HG02588 (cell line): ENCODE results near the gene MUC5AC.

Experiments used
- ATAC-seq: cut with Tn5 transposase; IDR thresholded peaks from one replicate; pipeline ENCODE4 v1.9.1; 2021; ENCODE audit warnings: mild to moderate bottlenecking, moderate library complexity; ENCODE audit not compliant: unreplicated experiment

MUC5AC gene

DNA sequence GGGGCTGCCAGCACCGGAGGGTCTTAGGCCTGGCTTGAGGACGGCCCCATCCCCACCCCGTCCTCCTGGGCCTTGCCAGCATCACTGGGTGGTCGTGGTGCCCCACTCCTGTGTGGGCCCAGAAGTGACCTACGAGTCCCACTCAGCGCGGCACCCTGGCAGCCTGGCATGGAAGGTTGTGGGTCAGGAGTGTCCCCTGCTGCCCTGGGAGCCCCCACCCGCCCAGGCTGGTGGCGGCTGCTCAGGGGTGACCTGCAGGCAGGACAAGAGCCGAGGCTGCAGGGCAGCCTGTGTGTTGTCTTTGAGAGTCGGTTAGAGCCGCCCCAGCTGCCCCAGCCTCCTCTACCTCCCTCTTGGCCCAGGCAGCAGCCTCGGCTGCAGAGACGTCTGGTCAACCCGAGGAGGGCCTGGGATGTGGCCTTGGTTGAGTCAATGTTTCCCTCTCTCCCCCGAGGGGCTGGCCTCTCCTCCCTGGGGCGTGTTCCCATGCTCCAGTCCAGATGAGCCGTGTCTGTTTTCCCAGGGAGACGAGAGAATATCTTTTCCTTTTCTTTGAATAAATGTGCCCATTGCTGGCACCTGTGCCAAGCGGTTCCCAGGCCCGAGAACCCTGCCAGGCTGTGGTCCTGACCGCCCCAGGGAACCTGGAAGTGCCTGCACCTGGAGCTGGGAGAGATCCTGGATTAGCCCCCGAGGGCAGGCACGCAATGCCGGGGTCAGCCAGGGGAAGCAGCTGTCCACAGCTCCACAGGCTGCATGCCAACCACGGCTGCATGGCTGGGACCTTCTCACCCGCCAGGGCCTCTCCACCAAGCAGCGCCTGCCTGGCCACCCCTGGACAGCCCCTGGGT lies 35.7 kb upstream of the MUC5AC start:
- ATAC-seq: no peak

DNA sequence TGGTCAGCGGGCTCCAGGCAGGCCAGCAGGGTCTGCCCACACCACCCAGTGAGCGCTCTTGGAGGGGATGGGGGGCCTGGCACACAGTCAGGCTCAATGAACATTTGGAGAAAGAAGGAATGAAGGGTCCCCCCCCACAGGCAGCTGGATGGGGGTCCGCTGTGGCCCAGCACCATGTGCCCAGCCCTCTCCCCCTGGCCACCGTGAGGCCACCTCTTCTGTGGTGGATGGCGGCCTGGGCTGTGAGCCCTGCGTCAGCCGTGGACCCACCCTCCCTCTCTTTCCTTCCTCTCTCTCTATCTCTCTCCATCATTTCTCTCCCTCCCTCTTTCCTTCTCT lies 35.1 kb upstream of the MUC5AC start:
- no peak for ATAC-seq

GRCh38 chr11:1123970-1124369 lies 33.8 kb upstream of the MUC5AC start:
- no peak for ATAC-seq

- no peak for ATAC-seq
These were observed 31.9 kb upstream of the MUC5AC start for GRCh38 chr11:1125803-1126202.

GRCh38 chr11:1126491-1126926 lies 31.2 kb upstream of the MUC5AC start:
- no peak for ATAC-seq

GRCh38 chr11:1126935-1127663 lies 30.7 kb upstream of the MUC5AC start:
- no peak for ATAC-seq

GRCh38 chr11:1127664-1128162 lies 30.0 kb upstream of the MUC5AC start:
- no peak for ATAC-seq

GRCh38 chr11:1128311-1129142 lies 29.2 kb upstream of the MUC5AC start:
- no peak for ATAC-seq

DNA sequence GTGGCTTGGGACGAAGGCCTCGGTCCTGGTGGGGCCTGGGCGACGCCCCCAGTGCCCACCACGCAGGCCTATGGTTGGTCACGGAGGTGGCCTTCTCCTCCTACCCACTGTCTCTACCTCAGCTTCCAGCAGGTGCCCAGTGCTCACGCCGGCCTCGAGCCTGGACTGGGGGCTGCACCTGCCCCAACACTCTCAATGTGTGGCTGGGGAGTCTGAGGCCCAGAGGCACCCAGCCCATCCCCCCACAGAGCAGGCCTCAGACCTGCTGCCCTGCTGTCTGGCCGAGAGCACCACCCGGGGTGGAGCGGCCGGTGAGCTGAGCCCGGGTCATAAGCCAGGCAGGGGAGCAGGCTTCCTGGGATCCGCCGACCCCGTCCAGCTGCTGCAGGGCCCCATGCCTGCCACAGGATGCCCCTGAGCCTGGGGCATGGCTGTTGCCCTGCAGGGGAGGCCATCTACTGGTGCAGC lies 28.6 kb upstream of the MUC5AC start:
- no peak for ATAC-seq

DNA sequence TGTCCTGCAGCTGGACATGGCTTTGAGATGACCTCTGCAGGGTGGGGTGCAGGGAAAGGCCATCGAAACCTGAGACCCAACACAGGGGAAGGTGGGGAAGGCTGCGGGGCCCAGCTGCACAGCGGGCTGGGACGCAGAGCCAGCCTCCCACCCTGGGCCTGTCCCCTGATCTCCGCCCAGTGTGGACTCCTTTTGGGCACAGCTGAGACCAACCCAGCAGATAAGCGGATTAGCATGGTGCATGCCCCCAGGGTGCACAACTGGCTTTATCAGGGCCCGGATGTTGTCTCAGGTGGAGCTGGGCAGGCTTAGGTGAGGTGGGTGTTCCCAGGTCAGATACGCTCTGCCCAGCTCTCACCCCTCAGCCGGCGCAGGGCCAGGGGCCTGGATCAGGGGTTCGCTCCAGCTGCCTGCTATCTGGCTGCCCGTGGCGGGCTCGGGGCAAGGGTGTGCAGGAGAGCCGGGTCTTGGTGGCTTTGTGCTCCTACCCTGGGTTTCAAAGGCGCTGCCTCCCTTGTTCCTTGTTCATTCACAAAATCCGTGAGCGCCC lies 28.1 kb upstream of the MUC5AC start:
- ATAC-seq: no peak

DNA sequence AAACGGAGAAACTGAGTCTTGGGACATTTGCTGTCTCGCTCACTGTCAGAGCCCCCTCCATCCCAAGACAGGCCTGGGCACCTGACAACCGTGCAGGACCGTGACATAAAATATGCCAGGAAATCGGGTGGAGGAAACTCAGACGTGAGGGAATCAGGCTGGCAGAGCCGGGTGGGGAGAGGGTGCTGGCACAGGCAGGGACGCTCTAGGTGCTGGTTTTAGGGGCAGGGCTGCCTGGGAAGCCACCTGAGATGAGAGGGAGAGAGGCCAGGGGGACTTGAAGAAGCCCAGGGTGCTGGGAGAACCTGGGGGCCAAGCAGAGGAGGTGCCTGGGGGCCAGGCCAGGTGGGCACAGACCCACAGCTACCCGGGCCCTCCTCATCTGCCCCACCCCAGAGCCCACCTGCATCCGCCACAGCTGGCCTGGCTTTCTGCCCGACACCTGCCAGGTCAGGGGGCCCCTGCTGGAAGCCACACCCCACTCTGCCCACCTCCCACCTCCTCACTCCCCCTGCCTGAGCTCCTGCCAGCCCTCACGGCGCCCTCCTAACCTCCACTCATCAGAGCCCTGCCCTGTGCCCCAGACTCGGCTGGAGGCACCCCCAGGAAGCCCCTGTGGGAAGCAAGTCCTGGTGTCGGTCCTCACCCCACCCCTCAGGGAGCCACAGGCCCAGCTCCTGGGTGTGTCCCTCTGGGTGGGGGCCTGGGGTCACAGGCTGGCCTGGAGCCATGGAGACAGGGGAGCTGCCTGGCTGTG lies 27.3 kb upstream of the MUC5AC start:
- no peak for ATAC-seq

- ATAC-seq: no peak
These were observed 26.5 kb upstream of the MUC5AC start for GRCh38 chr11:1131033-1131911.

DNA sequence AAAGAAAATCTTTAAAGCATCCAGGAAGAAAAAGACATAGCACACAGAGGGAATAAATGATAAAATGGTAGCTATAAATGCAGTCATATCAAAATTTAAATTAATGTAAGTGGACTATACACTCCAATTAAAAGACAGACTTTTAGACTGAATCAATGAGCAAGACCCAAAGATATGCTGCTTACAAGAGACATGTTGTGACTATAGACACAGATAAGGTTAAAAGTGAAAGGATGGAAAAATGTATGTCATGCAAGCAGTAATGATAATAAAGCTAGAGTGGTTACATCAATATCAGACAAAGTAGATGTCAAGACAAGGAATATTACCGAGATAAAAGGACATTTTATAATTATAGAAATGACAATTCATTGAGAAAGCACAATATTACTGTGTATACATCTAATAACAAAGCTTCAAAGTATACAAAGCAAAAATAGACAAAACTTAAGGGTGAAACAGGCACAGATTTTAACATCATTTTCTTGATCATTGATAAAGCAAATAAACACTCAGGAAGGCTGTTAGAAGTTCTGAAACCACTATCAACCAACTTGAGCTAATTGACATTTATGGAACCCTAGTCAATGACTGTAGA lies 22.8 kb upstream of the MUC5AC start:
- ATAC-seq: no peak

DNA sequence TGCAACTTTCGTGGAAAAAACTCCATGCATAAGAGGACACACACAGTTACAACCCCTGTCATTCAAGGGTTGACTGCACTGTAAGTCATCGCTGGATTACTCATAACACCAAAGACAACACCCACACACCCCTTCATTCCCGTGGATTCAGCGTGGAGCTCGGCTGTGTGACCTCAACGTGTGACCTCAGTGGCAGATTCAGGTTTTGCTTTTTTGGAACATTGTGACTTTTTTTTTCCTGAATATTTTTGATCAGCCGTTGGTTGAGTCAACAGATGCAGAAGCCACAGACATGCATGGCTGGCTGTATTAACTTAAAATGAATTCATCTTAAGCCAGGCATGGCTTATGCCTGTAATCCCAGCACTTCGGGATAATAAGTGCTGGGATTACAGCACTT lies 19.7 kb upstream of the MUC5AC start:
- ATAC-seq: no peak

- ATAC-seq: no peak
These were observed 18.2 kb upstream of the MUC5AC start for GRCh38 chr11:1139441-1140083.

DNA sequence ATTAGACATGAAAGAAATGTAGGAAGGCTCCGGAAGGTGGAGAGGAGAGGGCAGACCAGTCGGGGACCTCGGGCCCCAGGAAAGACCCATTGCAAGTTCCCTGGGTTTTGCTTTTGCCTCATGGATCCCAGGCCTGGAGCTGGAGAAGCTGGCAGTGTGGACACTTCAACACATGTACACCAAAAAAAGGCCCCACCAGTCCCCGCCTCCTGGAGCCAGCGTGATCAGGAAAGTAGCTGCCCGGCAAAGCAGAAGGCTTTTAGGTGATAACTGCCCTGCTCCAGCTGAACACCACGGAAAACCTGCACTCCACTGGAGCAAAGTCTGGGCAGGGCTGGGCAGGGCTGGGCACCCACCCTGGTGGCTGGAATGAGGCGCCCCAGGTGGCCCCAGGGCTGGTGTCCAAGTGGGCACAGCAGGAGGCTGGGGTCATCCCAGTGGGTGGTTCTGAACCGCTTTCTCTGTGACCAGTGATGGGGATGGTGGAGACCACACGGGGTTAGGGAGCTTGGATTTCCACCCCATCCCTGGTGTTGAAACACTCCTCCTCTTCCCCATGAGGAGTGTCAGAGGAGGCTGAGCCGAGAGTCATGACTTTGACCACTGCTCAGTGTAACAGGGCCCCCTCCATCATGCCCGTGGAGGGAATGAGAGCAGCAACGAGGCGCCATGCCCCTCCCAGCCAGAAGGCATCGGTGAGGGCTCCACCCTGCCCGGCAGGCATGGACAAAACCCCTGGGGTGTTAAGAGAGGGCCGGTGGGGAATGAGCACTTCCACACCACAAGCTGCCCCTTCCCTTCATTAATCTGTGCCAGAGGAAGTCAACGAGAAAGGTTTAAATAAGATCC lies 16.9 kb upstream of the MUC5AC start:
- ATAC-seq: no peak

DNA sequence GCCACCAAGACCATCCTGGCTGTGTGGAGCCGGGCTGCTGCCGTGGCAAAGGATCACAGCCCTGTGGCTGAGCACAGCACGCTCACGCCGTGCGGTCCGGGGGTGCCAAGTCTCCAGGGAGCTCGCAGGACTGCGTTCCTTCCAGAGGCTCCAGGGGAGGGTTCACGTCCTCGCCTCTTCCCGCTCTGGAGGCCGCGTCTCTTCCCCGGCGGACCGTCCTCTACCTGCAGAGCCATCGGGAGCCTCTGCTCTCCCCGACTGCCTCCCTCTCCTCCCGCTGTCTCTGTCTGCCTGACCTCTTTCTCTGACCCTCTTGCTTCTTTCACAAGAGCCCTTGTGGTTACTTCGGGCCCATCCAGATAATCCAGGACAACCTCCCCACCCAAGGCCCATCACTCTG lies 11.4 kb upstream of the MUC5AC start:
- ATAC-seq: no peak
